ENCODE results near the gene SGIP1. TPM values are rescaled to one million over a fixed set of nuclear protein-coding genes. Genes with fewer than 3 reads are reported as not detected.
A peak's percentile ranks its signal among the peaks of the same experiment; 100 is the strongest.

Gene SGIP1
- total and polyA plus RNA-seq, 2 of the 4 experiments (the other 2 are of a cell fraction): 27.1 to 42.7 TPM

DNA sequence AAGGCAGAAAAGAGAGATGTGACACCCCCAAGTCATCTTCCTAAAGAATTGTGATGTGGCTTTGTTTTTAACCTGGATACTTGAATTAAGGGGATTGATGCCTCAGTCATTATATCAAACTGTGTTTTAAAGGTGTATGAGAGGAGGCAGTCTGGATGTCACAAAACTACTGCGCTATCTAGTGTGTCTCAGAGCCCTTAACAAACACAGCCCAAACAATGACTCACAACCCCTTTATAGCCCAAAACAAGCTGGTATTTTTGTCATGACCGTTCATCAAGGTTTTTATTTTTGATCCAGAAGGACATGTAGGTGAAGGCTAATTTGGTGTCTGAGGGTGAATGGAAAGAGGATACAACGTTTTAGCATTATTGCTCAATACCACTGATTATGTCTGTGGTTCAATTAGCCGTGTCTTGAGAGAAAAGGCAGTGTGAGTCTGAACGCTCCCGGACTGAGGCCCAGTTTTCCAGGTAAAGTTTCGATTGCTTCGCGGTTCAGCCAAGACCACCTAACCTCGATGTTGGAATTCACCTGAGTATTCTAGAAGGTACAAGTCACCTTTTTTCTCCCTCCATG, 71.6 kb downstream of the SGIP1 start:
- no peak overlapping the region for H3K4me3 ChIP-seq (ENCODE audit: insufficient read depth, low read depth, low read length)
- no peak overlapping the region for H3K4ac ChIP-seq (ENCODE audit: low read depth, low read length)
- POLR2A ChIA-PET (ENCODE audit: unreplicated experiment): no interaction called here
- no peaks in the 10 kb centered on the region for H3K9me3 ChIP-seq (ENCODE audit: control insufficient read depth, insufficient read depth, low read length)
- H2BK120ac ChIP-seq (ENCODE audit: low read depth, low read length): no peak overlapping the region
- CTCF ChIA-PET: no interaction called here
- no peak overlapping the region for H3K27ac ChIP-seq (ENCODE audit: insufficient read depth, low read length)
- no peaks in the 10 kb centered on the region for H3K27me3 ChIP-seq (ENCODE audit: control insufficient read depth, insufficient read depth, low read length)
- dilution Hi-C loops (cut with HindIII; ENCODE audit: low sequenced_read_pairs, unreplicated experiment) (no loop called here), in situ Hi-C loops (cut with MboI; ENCODE audit: low sequenced_read_pairs) (no loop called here), intact Hi-C loops (cut with micrococcal nuclease) (no loop called here)
- H3K36me3 ChIP-seq (ENCODE audit: control insufficient read depth, insufficient read depth, low read length): peaks cover 17% of the 10 kb centered on the region
- H2BK15ac ChIP-seq (ENCODE audit: low read depth, low read length): no peak overlapping the region
- no peak overlapping the region for H2AK9ac ChIP-seq (replicated peaks; ENCODE audit: low read depth, low read length, poor library complexity)
- BruUV-seq (replicated peaks): no TSS peak
- WGBS, 2 experiments (ENCODE audit: extremely low coverage in 2 of 2, insufficient read length in 1 of 2): no CpG with 5 or more reads among the region's 10 CpGs
- DNase-seq (no peak), ATAC-seq (ENCODE audit: low read depth) (no peak)
- no peak overlapping the region for H3K14ac ChIP-seq (replicated peaks; ENCODE audit: low read depth, low read length)
- TF ChIP-seq FOS (IDR thresholded peaks at IDR 0.05; ENCODE audit: low read depth, low read length) (no peak), CEBPB (IDR thresholded peaks at IDR 0.05; ENCODE audit: low read depth, low read length) (peak; percentile 79)
- TF ChIP-seq, protein P1, sequence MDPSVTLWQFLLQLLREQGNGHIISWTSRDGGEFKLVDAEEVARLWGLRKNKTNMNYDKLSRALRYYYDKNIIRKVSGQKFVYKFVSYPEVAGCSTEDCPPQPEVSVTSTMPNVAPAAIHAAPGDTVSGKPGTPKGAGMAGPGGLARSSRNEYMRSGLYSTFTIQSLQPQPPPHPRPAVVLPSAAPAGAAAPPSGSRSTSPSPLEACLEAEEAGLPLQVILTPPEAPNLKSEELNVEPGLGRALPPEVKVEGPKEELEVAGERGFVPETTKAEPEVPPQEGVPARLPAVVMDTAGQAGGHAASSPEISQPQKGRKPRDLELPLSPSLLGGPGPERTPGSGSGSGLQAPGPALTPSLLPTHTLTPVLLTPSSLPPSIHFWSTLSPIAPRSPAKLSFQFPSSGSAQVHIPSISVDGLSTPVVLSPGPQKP (IDR thresholded peaks at IDR 0.05; ENCODE audit: borderline replicate concordance, low read depth, low read length): no peak
- no peak overlapping the region for H4K8ac ChIP-seq (ENCODE audit: low read depth in 2 of 2, low read length in 2 of 2)
- no peak overlapping the region for H2AK5ac ChIP-seq (ENCODE audit: low read depth, low read length)
- H2BK5ac ChIP-seq (ENCODE audit: low read depth, low read length, poor library complexity, severe bottlenecking): no peak overlapping the region
- peaks cover 8% of the 10 kb centered on the region for H3K4me1 ChIP-seq (ENCODE audit: control insufficient read depth, insufficient read depth, low read length)
- H4K20me1 ChIP-seq (ENCODE audit: insufficient read depth, low read length): peaks cover 29% of the 10 kb centered on the region
- H3K56ac ChIP-seq (ENCODE audit: extremely low read depth, insufficient read depth, low read length): no peak overlapping the region
- peaks cover 35 to 66% of the 10 kb centered on the region in 2 experiments for H3K79me1 ChIP-seq (ENCODE audit: low read depth in 1 of 2, low read length in 2 of 2)
- no peak overlapping the region for H3K4me2 ChIP-seq (ENCODE audit: low read depth, low read length)
- no peak overlapping the region for H4K5ac ChIP-seq (ENCODE audit: low read depth, low read length)
- H2BK20ac ChIP-seq (ENCODE audit: low read depth, low read length): no peak overlapping the region
- H3K9me1 ChIP-seq (ENCODE audit: insufficient read depth, low read length): peaks cover 19% of the 10 kb centered on the region
- H3K18ac ChIP-seq (ENCODE audit: low read depth, low read length): no peak overlapping the region
- H3K23ac ChIP-seq (ENCODE audit: low read depth, low read length): 0 out of 2 replicates have a peak overlapping the region, but pooled peaks have one; percentile 15
- no peak overlapping the region for H3K9ac ChIP-seq (ENCODE audit: low read depth, low read length)
- H4K91ac ChIP-seq (ENCODE audit: insufficient read depth, low read depth, low read length): no peak overlapping the region
- no peak overlapping the region for H2AFZ ChIP-seq (replicated peaks; ENCODE audit: low read length, poor library complexity)

Measured in IMR-90 (cell line).